ENCODE data around the gene POLR3A. TPM values are rescaled to one million over a fixed set of nuclear protein-coding genes. Genes with fewer than 3 reads are reported as not detected.

Gene POLR3A
- polyA plus RNA-seq, 1 donor from 2014 or later: 15.6 TPM

DNA sequence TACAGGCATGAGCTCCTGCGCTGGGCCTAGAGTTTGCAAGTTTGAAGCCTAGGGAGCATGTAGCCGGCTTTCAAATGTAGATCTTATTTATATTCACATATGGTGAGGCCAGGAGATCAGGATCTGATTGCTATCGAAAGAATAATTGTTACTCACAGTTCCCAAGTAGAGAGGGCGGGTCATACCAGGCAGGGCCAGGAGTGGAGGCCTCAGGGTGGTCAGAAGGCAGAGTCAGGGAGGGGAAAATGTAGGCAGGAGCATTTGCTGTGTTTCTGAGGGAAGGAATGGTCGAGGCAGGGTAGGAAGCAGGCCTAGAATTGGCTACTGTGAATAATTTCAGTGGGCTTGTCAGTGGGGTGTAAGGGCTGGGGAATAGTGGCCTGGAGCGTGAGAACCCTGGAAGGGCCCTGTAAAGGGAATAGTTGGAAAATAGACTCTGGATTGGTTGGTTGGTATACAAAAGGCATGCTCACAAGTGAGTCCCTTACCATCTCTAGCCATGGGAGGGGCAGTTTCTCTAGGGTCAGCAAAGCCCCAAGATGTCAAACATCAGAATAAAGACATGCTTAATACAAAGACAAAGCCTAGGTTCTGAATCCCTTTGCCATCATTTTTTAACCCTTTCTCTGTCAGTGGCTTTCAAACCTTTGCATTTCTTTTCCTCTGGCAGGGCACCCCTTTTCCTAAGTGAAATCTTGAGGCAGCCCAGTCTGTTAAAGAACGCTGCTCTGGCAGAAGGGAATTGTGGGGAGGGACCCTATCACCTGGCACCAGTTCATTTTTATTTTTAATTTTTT is 66.8 kb downstream of the POLR3A start:
- H3K36me3 ChIP-seq (ENCODE audit: insufficient read depth, low read length): no peaks in the 10 kb centered on the region
- no peak overlapping the region for H3K27ac ChIP-seq (ENCODE audit: low read length)
- H3K4me2 ChIP-seq (ENCODE audit: low read length): no peak overlapping the region
- no peak overlapping the region for H2AFZ ChIP-seq (ENCODE audit: low read depth, low read length)
- no peaks in the 10 kb centered on the region for H3K9me2 ChIP-seq (ENCODE audit: insufficient read depth, low read length)
- H4K20me1 ChIP-seq (ENCODE audit: insufficient read depth): no peaks in the 10 kb centered on the region
- no peak for TF ChIP-seq REST (IDR thresholded peaks at IDR 0.05; ENCODE audit: borderline replicate concordance)
- no peaks in the 10 kb centered on the region for H3K27me3 ChIP-seq (ENCODE audit: insufficient read depth, low read depth, low read length)
- no peaks in the 10 kb centered on the region for H3K79me2 ChIP-seq (replicated peaks; ENCODE audit: insufficient read depth, low read length)
- H3K4me3 ChIP-seq (ENCODE audit: low read length): no peak overlapping the region
- H3K9ac ChIP-seq (ENCODE audit: low read length): no peak overlapping the region
- H3F3A ChIP-seq (ENCODE audit: insufficient read depth, low read length, poor library complexity, severe bottlenecking): no peaks in the 10 kb centered on the region
- no peaks in the 10 kb centered on the region for H3K9me3 ChIP-seq (ENCODE audit: low read length)

DNA sequence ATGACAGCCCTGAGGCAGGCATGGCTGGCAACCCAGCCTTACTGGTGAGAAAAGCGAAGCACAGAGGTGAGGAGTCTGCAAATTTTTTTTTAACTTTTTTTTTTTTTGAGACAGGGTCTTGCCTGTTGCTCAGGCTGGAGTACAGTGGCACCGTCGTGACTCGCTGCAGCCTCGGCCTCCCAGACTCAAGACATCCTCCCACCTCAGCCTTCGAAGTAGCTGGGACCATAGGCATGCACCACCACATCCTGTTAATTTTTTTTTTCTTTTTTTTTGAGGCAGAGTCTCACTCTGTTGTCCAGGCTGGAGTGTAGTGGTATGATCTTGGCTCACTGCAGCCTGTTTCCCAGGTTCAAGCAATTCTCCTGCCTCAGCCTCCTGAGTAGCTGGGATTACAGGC is 67.6 kb downstream of the POLR3A start:
- no peak overlapping the region for H3K4me2 ChIP-seq (ENCODE audit: low read length)
- H3K9me3 ChIP-seq (ENCODE audit: low read length): no peaks in the 10 kb centered on the region
- no peaks in the 10 kb centered on the region for H3F3A ChIP-seq (ENCODE audit: insufficient read depth, low read length, poor library complexity, severe bottlenecking)
- no peak overlapping the region for H3K4me3 ChIP-seq (ENCODE audit: low read length)
- no peak for TF ChIP-seq EP300 (conservative IDR thresholded peaks at IDR 0.05; ENCODE audit: poor library complexity, severe bottlenecking)
- TF ChIP-seq MXI1 (conservative IDR thresholded peaks at IDR 0.05; ENCODE audit: poor library complexity, severe bottlenecking): no peak
- H3K36me3 ChIP-seq (ENCODE audit: insufficient read depth, low read length): no peaks in the 10 kb centered on the region
- no peak overlapping the region for H3K27ac ChIP-seq (ENCODE audit: low read length)
- no peaks in the 10 kb centered on the region for H3K27me3 ChIP-seq (ENCODE audit: insufficient read depth, low read depth, low read length)
- H4K20me1 ChIP-seq (ENCODE audit: insufficient read depth): no peaks in the 10 kb centered on the region
- no peaks in the 10 kb centered on the region for H3K9me2 ChIP-seq (ENCODE audit: insufficient read depth, low read length)
- no peaks in the 10 kb centered on the region for H3K79me2 ChIP-seq (replicated peaks; ENCODE audit: insufficient read depth, low read length)
- no peak overlapping the region for H2AFZ ChIP-seq (ENCODE audit: low read depth, low read length)
- no peak overlapping the region for H3K9ac ChIP-seq (ENCODE audit: low read length)

DNA sequence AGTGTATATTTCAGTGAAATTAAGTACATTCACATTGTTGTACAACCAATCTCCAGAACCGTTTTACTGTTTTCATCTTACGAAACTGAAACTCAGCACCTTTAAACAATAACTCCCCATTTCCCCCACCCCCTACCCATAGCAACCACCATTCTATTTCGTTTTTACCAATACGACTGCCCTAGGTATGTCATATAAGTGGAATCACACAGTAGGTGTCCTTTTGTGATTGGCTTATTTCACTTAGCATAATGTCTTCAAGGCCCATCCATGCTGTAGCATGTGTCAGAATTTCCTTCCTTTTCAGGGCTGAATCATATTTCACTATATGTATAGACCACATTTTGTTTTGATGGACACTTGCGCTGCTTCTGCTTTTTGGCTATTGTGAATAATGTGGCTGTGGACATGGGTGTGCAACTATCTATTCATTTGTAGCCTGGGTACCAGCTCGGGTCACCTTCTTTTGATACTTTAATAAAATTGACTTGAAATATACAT is 68.4 kb downstream of the POLR3A start:
- no peaks in the 10 kb centered on the region for H3K9me3 ChIP-seq (ENCODE audit: low read length)
- no peaks in the 10 kb centered on the region for H3K79me2 ChIP-seq (replicated peaks; ENCODE audit: insufficient read depth, low read length)
- no peaks in the 10 kb centered on the region for H3K27me3 ChIP-seq (ENCODE audit: insufficient read depth, low read depth, low read length)
- no peaks in the 10 kb centered on the region for H4K20me1 ChIP-seq (ENCODE audit: insufficient read depth)
- no peaks in the 10 kb centered on the region for H3K9me2 ChIP-seq (ENCODE audit: insufficient read depth, low read length)
- no peak overlapping the region for H3K27ac ChIP-seq (ENCODE audit: low read length)
- no peaks in the 10 kb centered on the region for H3K36me3 ChIP-seq (ENCODE audit: insufficient read depth, low read length)
- no peak overlapping the region for H2AFZ ChIP-seq (ENCODE audit: low read depth, low read length)
- H3K9ac ChIP-seq (ENCODE audit: low read length): no peak overlapping the region
- no peak overlapping the region for H3K4me2 ChIP-seq (ENCODE audit: low read length)
- TF ChIP-seq POLR2AphosphoS5 (IDR thresholded peaks at IDR 0.05) (no peak), EP300 (conservative IDR thresholded peaks at IDR 0.05; ENCODE audit: poor library complexity, severe bottlenecking) (no peak), SMC3 (conservative IDR thresholded peaks at IDR 0.05; ENCODE audit: poor library complexity) (no peak), CTCF (IDR thresholded peaks at IDR 0.05; ENCODE audit: poor library complexity, severe bottlenecking) (no peak), RAD21 (conservative IDR thresholded peaks at IDR 0.05) (no peak), MXI1 (conservative IDR thresholded peaks at IDR 0.05; ENCODE audit: poor library complexity, severe bottlenecking) (no peak), TAF1 (IDR thresholded peaks at IDR 0.05; ENCODE audit: low read depth) (no peak), EZH2 (IDR thresholded peaks at IDR 0.05; ENCODE audit: borderline replicate concordance, insufficient read depth, low read length, poor library complexity, severe bottlenecking) (no peak), REST (IDR thresholded peaks at IDR 0.05; ENCODE audit: borderline replicate concordance) (no peak)
- H3K4me3 ChIP-seq (ENCODE audit: low read length): no peak overlapping the region
- H3F3A ChIP-seq (ENCODE audit: insufficient read depth, low read length, poor library complexity, severe bottlenecking): no peaks in the 10 kb centered on the region

Data from neural cell (in vitro differentiated cells).